ENCODE data around the gene TRIM5. TPM values are rescaled to one million over a fixed set of nuclear protein-coding genes. Genes with fewer than 3 reads are reported as not detected.
A peak's percentile ranks its signal among the peaks of the same experiment; 100 is the strongest.

TRIM5 gene
- total and polyA plus RNA-seq, 10 of the 15 experiments (the other 5 are each of a cell fraction or from before 2014, with no cell fraction given): 20.0 to 59.7 (median 31.8) TPM

GRCh38 chr11:5684646-5685362, at the start of gene TRIM5 (continued):
- no peak for TF ChIP-seq FOS (IDR thresholded peaks at IDR 0.05; ENCODE audit: borderline replicate concordance, extremely low read depth, insufficient read length)
- peak; percentile 99 for TF ChIP-seq IKZF2 (IDR thresholded peaks at IDR 0.05)
- TF ChIP-seq NRF1 (conservative IDR thresholded peaks at IDR 0.05; ENCODE audit: low read depth, low read length): no peak
- no peak for TF ChIP-seq PAX8 (IDR thresholded peaks at IDR 0.05)
- TF ChIP-seq SMAD5 (IDR thresholded peaks at IDR 0.05; ENCODE audit: low read depth): peak; percentile 29; the same call in 1 of the 2 replicates
- TF ChIP-seq CREM (IDR thresholded peaks at IDR 0.05; ENCODE audit: low read depth): peak; percentile 66
- TF ChIP-seq HDAC2 (IDR thresholded peaks at IDR 0.05): no peak
- no peak for TF ChIP-seq CHD1 (IDR thresholded peaks at IDR 0.05; ENCODE audit: low read depth, low read length)
- no peak for TF ChIP-seq BMI1 (IDR thresholded peaks at IDR 0.05; ENCODE audit: borderline replicate concordance)
- TF ChIP-seq ATF2 (IDR thresholded peaks at IDR 0.05; ENCODE audit: low read length): 0 out of 2 replicates have a peak, but pooled peaks have one; percentile 12
- TF ChIP-seq ZNF24 (IDR thresholded peaks at IDR 0.05): no peak
- TF ChIP-seq BCL3 (IDR thresholded peaks at IDR 0.05; ENCODE audit: borderline replicate concordance, insufficient read depth, low read depth, low read length, poor library complexity, severe bottlenecking): peak; percentile 72
- no peak for TF ChIP-seq HCFC1 (IDR thresholded peaks at IDR 0.05; ENCODE audit: low read length)
- no peak for TF ChIP-seq E2F8 (IDR thresholded peaks at IDR 0.05; ENCODE audit: low read depth, partially characterized antibody)
- peak; percentile 72 for TF ChIP-seq ATF7 (IDR thresholded peaks at IDR 0.05; ENCODE audit: low read depth)
- no peak for TF ChIP-seq NKRF (conservative IDR thresholded peaks at IDR 0.05)
- TF ChIP-seq RAD21 (IDR thresholded peaks at IDR 0.05; ENCODE audit: insufficient read depth, low read depth, low read length): peak; percentile 80
- no peak for TF ChIP-seq ZBTB11 (CRISPR knock-in tag; IDR thresholded peaks at IDR 0.05)
